Nephron (organoid): ENCODE measurements around the gene CETP.

Source experiments
- H3K27ac Mint-ChIP-seq, 3 experiments: 2 replicates each; pipeline ENCODE4 v1.8.0; 2020; ENCODE audit warnings: mixed read lengths in 3 of 3, mild to moderate bottlenecking in 2 of 3, moderate library complexity in 1 of 3
- H3K27me3 Mint-ChIP-seq: 2 replicates; pipeline ENCODE4 v1.8.0; 2021; ENCODE audit warnings: low read depth, mild to moderate bottlenecking, moderate library complexity, mixed read lengths
- H3K36me3 Mint-ChIP-seq: 2 replicates; pipeline ENCODE4 v1.8.0; 2020; ENCODE audit warnings: low read depth, mixed read lengths
- H3K4me1 Mint-ChIP-seq: 2 replicates; pipeline ENCODE4 v1.8.0; 2020; ENCODE audit warnings: mixed read lengths
- H3K4me3 Mint-ChIP-seq, 3 experiments: 2 replicates each; pipeline ENCODE4 v1.8.0; 2020; ENCODE audit warnings: mild to moderate bottlenecking in 3 of 3, mixed read lengths in 3 of 3, moderate library complexity in 2 of 3
- H3K9me3 Mint-ChIP-seq: 2 replicates; pipeline ENCODE4 v1.8.0; 2020; ENCODE audit warnings: mixed read lengths
- CTCF ChIP-seq, 3 experiments: fragments of 200-600 bp; sonication (generic); IDR thresholded peaks; one replicate each; pipeline ENCODE4 v1.5.0; 2021; ENCODE audit warnings: antibody characterized with exemption in 3 of 3; ENCODE audit not compliant: unreplicated experiment in 3 of 3

Gene CETP

GRCh38 chr16:56945847-56946527 is 15.8 kb upstream of the CETP start:
- peaks cover 16% of the 10 kb centered on the region for H3K4me1 Mint-ChIP-seq
- H3K9me3 Mint-ChIP-seq = no peaks in the 10 kb centered on the region
- peaks cover 32% of the 10 kb centered on the region for H3K36me3 Mint-ChIP-seq
- no peak for TF ChIP-seq CTCF (IDR thresholded peaks at IDR 0.05; ENCODE audit: unreplicated experiment in 3 of 3)
- H3K27ac Mint-ChIP-seq = no peak overlapping the region
- no peaks in the 10 kb centered on the region for H3K27me3 Mint-ChIP-seq
- no peak overlapping the region for H3K4me3 Mint-ChIP-seq

GRCh38 chr16:56946767-56947603 is 14.8 kb upstream of the CETP start:
- Mint-ChIP-seq H3K27ac (peak overlapping the region; percentile 18 to 56 (median 45)), H3K4me1 (peaks cover 16% of the 10 kb centered on the region), H3K9me3 (no peaks in the 10 kb centered on the region), H3K27me3 (peaks cover 3% of the 10 kb centered on the region), H3K36me3 (peaks cover 26% of the 10 kb centered on the region), H3K4me3 (no peak overlapping the region)
- TF ChIP-seq CTCF (IDR thresholded peaks at IDR 0.05; ENCODE audit: unreplicated experiment in 3 of 3) = no peak

GRCh38 chr16:56947604-56947995 is 14.2 kb upstream of the CETP start:
- peaks cover 22% of the 10 kb centered on the region for H3K36me3 Mint-ChIP-seq
- H3K4me1 Mint-ChIP-seq = peaks cover 16% of the 10 kb centered on the region
- H3K9me3 Mint-ChIP-seq = no peaks in the 10 kb centered on the region
- no peak overlapping the region for H3K4me3 Mint-ChIP-seq
- peak overlapping the region in 1 of 3 experiments; percentile 18 for H3K27ac Mint-ChIP-seq
- H3K27me3 Mint-ChIP-seq = peaks cover 6% of the 10 kb centered on the region
- no peak for TF ChIP-seq CTCF (IDR thresholded peaks at IDR 0.05; ENCODE audit: unreplicated experiment in 3 of 3)

- H3K27ac Mint-ChIP-seq = no peak overlapping the region
- H3K4me3 Mint-ChIP-seq = no peak overlapping the region
- H3K9me3 Mint-ChIP-seq = no peaks in the 10 kb centered on the region
- H3K36me3 Mint-ChIP-seq = peaks cover 16% of the 10 kb centered on the region
- H3K27me3 Mint-ChIP-seq = peaks cover 6% of the 10 kb centered on the region
- no peak for TF ChIP-seq CTCF (IDR thresholded peaks at IDR 0.05; ENCODE audit: unreplicated experiment in 3 of 3)
- peaks cover 16% of the 10 kb centered on the region for H3K4me1 Mint-ChIP-seq
Measured at GRCh38 chr16:56948234-56948633, 13.5 kb upstream of the CETP start.

GRCh38 chr16:56950051-56950450 is 11.7 kb upstream of the CETP start:
- Mint-ChIP-seq H3K4me3 (no peak overlapping the region), H3K4me1 (peaks cover 12% of the 10 kb centered on the region)

More at GRCh38 chr16:56950051-56950450, 11.7 kb upstream of the CETP start:
- Mint-ChIP-seq H3K36me3 (peaks cover 2% of the 10 kb centered on the region), H3K27ac (no peak overlapping the region), H3K27me3 (peaks cover 6% of the 10 kb centered on the region), H3K9me3 (no peaks in the 10 kb centered on the region)
- TF ChIP-seq CTCF (IDR thresholded peaks at IDR 0.05; ENCODE audit: unreplicated experiment in 3 of 3) = no peak
